NCI-H1105 (cell line): Measurements from ENCODE around the gene IFNLR1.
A peak's percentile ranks its signal among the peaks of the same experiment; 100 is the strongest.

Experiments used
- DNase-seq: peaks from one replicate; lab custom pipeline; 2025; lab: John Stamatoyannopoulos, UW

IFNLR1 gene

DNA sequence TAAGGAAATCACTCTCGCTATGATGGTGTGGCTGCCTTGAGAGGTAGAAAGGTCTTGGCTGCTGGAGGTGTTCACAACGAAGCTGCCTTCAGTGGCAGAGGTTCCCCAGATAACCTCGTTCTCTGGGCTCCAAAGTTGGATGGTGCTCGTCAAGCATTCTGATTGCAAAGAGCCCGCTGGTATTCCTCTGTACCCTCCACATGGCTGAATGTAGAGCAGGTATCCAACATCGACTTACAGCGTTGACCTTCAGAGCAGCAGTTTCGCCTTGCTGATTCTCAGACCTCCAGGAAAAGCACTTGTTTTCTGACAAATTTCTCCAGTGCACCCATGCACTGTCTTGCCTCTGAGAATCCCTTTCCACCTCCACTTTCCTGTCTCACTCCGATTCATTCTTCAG is 39.9 kb downstream of the IFNLR1 start:
- DNase-seq: no peak

DNA sequence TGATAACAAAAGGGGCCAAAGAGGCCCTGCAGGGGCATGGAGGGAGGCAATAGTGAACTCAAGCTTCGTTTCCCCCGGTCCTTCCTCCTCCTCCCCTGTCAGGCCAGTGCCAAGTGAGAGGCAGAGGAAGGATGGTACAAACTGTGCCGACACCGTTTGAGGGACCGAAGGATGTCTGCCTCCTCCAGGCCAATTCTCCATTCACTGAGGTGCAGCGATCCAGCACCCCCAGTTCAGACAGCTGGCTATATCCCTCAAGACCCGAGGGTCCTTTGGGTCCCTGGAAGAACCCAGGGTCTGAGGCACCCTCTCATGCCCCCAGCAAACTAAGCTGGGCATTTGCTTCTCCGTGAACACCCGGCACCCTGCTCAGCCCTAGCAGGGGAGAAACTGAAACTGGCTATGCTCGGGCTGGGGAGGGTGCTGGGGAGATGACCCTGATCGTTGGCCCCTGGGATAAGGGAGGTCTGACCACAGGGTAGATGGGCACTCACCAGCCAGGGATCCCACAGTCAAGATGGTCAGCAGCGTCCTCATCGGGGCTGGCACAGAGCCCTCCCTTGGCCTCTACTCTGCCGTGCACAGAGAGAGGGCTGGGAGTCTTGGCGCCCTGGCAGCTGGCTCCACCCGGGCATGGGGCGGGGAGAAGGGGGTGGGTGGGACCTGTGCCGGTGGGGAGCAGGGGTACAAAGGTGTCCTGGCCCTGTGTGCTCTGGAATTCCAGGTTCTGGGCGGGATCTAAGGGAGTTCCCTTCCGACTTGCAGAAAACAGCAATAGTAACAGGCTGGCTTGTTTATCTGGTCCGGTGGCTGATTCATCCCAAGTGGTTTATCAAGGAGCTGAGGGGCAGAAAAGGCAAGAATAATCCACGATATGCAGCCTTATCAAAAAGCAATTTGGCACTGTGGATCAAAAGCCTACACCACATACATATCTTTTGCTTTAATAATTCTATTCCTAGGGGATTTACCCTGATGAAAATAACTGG is 44.2 kb downstream of the IFNLR1 start, which contains the start of gene IL22RA1:
IL22RA1 (minus strand) TSS at position 595 of the 989 bp plus-strand sequence; CDS start at position 537, 58 bp downstream.
- peak; percentile 20 for DNase-seq

DNA sequence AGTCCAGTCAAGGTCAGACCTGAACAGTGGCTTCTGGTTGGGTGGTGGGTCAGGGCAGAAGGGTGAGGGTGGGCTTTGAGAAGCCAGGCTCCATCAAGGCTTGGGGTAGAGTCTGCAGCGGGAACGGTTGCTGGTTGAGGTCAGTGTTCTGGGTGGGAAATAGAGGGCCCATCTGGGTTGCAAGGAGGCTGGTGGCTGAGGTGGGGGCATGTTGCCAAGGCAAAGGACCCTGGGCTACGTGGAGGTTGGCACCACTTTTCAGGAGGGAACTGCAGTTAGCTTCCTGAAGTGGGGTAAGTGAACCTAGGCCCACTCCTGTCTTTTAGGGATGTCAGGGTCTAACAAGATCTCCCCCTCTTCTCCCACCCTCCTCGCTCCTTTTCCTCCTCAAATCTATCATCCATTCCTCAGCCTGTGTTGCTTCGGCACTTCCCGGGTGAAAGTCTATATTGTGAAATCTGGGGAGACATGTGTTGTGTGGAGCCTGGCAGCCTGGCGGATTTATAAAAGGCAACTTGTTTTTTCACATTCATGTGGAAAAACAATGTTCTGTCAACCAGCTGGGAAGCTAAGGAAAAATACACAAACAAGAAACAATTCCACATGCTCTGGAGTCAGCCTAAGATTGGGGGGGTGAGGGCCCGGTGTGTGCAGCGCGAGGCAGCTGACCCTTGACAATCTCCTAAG is 45.6 kb downstream of the IFNLR1 start:
- DNase-seq: no peak

DNA sequence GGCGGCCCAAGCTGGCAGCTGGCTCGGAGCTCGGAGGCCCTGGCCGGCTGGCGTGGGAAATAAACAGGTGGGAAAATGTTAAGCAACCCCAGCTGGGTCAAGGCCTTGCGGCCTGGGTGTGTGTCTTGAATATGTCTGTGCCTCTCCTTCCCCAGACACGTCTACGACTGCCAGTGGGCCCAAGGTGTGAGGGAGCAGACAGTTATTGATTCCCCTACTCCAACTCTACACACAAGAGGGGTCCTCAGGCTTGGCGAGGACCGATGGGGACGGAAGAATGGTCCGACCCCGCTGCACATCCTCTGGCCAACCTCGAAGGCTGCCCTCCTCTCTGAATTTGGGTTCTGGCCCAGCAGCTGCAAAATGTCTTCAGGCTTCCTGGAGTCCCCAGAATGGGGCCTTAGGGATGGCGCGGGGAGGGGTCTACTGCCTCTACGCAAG is 46.3 kb downstream of the IFNLR1 start:
- no peak for DNase-seq

DNA sequence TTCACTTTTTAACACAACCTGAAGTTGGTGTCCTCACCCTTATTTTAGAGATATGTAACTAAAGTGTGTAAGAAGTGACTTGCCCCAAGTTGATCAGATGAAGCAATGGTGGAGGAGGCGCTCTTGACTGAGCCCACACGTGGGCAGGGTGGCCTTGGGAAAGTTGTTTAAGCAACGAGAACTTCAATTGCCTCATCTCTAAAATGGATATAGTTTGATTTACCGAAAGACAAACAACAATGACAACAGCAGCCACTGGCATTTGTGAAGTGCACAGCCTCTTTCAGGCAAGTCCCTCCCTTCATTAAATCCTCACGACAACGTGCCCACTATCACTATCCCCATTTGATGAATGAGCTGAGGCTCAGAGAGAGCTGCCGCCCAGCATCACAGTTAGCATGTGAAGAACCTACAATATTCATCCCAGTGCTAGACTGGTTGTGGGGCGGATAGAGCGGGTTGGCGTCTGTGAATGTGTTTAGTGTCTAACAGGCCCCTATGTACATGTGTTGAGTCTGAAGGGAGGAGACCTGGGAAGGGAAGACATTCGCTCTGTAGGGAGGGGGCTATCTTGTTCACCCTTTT is 47.2 kb downstream of the IFNLR1 start:
- DNase-seq: no peak

DNA sequence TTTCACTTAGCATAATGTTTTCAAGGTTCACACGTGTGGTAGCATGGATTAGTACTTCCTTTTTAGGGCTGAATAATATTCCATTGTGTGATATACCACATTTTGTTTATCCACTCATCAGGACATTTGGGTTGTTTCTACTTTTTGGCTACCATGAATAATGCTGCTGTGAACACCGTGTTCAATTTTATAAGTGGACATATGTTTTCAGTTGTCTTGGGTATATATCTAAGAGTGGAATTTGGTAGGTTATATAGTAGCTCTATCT is 47.9 kb downstream of the IFNLR1 start:
- DNase-seq: no peak

DNA sequence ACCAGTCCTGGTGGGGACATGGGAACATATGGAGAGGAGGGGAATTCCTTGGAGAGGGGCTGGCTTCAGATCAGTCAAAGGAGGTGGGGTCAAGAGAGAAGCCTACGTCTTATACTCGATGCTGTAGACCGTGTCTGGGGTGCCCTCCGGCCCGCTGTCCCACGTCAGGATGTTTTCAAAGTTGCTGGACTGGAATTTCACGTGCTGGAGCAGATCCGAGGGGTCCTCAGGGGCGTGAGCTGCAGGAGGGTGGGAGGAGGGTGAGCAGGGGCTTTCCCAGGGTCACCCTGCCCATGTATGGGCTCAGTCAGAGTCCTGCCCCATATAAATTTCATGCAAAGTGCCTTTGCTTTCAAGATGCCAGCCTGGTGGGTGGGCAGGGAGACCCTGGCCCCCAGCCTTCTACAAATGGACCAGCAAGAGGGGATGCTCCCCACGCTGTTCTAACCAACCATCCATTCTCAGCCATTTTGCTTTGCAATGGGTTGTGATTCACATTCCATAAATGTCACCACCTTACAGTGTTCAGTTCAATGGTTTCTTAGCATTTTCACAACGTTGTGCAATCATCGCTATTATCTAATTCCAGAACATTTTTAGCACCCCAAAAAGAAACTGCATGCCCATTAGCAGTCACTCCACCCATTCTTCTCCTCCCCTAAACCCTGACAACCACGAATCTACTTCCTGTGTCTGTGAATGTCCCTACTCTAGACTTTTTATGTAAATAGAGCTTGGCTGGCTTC is 48.4 kb downstream of the IFNLR1 start:
- no peak for DNase-seq

DNA sequence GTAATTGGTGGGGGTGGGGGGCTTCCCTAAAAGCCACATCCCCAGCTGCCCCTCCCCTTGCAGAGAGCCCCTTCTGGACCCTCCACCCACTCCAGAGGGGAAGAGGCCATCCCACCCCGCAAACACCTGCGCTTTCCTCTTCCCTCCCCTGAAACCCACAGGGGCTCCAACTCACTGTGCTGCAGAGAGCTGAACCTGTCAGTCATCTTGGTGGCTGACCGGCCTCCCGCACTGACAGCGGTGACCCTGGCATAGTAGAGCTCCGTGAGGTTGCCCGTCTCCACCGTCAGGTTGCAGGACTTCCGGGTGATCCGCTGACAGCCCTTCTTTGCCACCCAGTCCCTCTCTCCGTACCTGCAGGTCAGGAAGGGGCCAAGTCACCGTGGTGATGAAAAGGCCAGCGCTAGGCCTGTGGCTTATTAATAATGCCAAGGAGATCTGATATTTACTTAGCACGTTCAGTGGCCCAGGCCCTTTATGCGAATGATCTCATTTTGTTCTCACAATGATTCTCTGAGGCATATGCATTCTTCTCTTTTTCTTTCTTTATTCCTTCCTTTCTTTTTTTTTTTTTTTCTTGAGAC is 50.0 kb downstream of the IFNLR1 start:
- DNase-seq: no peak

DNA sequence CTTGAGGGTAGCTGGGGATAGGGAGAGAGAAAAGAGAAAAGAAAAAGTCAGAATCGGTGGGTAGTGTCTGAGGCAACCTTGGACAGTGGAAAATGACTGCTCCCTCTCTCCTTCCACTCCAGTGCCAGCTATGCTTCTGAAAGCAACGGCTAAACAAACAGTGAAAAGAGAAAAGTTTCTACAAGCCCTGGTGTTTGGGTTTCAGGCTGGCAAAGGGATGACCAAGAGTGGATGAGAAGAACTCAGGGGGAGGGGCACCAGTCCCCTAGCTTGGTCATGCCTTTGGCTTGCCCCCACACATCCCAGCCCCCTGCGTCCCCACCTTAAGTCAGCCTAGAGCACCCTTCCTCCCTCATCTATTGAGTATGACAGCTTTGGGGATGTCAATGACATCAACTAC is 52.7 kb downstream of the IFNLR1 start:
- no peak for DNase-seq

DNA sequence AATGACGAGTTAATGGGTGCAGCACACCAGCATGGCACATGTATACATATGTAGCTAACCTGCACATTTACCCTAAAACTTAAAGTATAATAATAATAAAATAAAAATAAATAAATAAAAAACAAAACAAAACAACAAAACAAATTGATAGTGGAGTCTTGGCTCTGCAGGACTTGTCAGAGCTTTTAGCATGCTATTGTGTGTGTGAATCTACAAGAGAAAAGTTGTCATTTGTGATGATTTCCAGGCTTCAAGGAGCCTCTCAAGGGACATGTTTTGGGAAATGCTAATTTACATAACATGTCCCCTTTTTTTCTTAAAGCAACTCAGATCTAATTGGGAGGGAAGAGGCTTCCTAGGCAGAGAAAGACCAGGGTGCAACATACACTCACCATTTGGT is 53.3 kb downstream of the IFNLR1 start:
- no peak for DNase-seq

DNA sequence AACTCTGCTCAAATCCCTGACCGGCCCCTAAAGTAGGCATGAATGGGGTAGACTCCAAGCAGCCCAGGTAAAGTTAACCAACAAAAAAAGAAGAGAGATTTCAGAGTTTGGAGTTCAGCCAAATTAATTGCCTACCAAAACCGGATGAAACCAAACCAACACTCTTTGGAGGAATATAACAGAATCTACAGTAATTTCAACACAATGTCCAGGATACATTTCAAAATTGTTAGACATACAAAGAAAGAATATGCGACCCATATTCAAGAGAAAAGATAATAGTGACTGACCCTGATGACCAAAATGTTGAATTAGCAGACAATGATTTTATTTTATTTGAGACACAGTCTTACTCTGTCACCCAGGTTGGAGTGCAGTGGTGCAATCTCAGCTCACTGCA is 56.7 kb downstream of the IFNLR1 start:
- no peak for DNase-seq

DNA sequence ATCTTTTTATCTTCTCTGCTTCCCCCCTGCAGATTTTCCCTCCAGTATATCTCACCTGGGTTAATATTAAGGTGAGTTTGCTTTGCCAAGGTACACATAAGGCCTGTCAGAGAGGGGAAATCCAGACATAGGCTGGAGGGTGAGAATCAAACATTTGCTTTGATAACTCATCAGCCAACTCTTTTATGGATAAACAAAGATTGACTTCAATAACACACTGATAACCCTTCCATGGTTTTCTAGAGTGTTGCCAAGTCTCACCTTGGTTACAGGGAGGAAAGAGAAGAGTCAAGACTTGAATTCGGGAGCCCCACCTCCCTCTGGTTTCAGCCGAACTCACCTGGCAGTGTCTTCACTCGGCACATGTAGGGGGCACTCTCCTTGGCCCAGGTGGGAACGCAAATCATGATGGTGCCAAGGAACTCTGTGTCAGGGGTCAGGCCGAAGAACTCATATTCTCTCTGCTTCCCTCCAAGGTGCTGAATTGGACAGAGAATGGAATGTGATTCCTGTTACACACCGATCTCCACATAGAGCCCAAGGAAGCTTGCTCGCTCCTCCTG is 59.2 kb downstream of the IFNLR1 start:
- DNase-seq: no peak

DNA sequence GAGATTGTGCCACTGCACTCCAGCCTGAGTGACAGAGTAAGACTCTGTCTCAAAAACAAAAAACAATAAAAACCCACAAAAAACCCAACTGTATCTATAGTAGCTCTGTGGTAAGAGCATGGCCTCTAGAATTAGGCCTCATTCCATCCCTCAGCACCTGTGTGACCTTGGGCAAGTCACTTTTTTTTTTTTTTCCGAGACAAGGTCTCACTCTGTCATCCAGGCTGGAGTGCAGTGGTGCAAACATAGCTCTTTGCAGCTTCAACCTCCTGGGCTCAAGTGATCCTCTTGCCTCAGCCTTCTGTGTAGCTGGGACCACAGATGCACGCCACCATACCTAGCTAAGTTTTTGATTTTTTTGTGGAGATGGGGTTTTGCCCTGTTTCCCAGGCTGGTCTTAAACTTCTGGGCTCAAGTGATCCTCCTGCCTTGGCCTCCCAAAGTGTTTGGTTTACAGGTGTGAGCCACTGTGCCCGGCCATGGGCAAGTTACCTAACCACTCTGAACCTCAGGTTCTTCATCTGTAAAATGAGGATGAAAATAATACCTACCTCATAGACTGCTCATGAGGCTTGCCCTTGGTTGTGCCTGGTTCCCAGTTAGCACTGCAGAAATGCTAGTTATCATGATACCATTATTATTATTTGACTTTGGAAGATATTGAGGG is 59.8 kb downstream of the IFNLR1 start:
- no peak for DNase-seq

DNA sequence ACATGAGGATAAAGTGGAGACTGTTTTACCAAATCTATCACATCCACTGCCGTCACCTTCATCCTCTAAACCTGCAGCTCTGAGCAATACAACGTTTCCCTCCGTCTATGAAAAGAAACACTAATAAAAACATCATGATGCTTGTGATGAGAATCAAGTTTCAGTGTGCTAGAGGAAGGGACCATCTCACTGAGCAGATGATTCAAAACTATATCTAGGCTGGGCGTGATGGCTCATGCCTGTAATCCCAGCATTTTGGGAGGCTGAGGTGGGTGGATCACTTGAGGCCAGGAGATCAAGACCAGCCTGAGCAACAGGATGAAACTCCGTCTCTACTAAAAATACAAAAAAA is 60.4 kb downstream of the IFNLR1 start:
- DNase-seq: no peak

DNA sequence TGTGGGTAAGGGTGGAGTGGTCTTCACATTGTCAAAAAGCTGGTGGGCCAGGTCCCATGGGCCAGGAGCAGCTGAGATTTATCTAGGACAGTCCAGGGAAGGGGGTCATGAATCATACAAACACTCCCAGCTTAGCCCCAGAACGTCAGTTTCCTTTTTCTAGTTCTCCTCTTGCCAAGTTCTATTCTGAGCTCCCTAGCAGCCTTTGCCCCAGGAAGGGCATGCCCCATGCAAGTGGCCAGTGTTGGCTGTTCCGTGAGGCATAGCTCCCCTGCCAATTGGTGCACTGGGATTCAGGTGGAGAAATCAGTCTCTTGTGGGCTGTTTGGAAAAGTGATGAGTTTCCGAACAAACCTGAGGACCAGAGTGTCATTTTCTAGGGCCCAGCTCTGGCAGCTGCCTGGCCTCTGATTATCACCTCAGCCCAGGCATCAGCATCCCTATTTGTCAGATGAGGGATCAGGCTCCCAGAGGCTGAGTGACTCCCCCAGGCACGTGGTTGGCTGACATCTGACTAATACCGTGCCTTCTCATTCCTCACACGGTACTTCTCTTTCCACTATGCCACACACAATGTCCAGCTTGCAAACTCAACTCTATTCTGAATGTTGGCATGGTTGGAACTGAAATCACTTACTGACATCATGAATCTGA is 60.9 kb downstream of the IFNLR1 start:
- no peak for DNase-seq

DNA sequence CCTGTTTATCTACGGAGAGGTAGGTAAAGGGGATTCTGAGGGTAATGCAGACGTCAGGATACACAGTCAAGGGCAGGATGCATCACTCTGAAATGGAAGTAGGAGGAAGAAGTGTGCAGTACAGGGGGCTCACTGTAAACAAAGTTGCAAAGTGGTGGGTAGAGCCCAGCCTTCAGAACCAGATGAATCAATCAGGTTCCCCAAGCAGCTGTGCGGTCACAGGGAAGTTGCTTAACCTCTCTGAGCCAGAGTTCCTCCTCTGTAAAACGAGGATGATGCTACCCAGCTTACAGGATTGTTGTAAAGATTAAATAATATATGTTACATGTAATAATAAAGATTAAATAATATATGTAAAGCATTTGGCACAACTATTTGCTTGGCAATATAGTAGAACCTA is 61.6 kb downstream of the IFNLR1 start:
- DNase-seq: no peak

DNA sequence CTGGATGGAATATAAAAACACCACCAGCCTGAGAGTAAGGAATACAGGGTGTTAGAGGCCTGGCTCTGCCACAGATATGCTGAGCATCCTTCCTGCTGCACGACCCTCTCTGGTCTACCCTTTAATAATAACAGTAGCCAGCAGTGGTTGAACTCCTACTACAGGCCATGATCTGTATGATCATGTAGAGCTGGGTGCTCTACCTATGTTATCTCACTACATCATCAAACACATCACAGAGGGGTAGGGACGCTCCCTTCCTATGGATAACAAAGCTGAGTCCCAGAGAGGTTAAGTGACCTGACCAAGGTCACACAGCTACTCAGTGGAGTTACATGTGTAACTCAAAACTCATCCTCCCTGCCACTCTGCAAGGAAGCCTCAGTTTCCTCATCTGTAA is 62.1 kb downstream of the IFNLR1 start:
- DNase-seq: no peak

DNA sequence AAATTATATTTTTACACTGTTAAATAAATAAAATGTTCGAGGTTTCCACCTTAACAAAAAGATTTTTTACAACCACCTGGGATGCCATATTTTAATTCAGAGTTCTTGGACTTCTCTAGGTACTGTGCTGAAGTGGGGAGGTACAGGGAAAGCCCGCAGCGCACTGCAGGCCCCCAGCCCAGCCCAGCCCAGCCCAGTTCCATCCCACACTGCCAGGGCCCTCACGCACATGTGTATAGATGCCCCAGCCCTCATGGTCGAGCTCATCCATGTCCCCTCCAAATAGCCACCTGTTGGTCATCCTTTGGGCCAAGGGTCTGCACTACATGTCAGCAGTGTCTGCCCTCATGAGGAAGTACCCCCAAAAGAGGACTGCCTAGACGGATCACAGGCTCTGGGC is 63.5 kb downstream of the IFNLR1 start:
- no peak for DNase-seq

DNA sequence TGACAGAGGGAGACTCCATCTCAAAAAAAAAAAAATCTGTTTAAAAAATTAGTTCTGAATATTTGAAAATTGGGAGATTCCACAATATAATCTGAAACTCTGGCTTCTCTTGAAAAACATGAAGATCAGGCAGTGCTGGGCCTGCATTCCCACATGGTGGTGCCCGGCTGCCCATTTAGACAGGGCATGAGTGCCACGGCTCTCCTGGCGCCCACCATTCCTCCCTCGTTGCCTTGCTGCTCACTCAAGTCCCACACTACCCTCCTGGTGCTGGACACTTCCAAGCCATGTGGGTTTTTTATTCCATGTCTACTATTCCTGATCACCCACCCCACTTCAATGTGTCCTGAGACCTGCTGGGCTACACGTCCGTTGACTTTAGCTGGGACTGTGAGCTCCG is 64.3 kb downstream of the IFNLR1 start:
- no peak for DNase-seq

DNA sequence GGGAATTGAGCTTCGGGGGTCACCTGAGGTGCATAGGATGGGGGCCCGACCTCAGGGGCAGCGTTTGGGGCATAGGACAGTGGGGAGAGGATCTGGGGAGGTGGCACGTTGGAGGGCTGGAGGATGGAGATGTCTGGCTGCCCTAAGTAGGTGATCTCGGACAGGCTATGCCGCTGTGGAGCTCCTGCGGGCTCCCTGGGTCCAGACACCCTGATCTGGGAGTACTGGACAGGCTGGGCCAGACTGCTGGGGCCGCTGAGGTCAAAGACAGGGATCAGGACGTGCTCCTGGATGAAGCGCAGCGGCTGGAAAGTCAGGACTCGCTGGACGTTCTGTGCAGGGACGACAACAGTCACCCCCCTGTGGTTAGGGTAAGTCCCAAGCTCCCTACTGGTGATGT is 65.7 kb downstream of the IFNLR1 start:
- DNase-seq: no peak

DNA sequence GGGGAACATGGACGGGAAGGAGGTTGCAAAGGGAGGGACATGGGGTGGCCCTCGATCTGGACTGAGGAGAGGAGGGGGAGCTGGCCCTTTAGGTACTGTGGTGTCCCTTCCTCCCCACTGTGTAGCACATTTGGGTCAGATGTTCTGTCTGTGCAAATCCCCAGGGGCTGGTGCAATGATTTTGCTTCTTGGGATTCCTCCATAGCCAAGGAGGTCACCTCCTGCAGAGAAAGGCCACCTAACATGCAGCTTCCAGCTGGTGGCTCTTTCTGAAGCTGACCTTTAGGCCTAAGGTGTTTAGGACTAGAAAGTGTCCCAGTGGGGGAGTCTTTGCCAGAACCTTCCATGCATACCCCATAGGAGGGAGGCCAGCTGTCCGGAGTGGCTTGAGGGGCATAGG is 66.1 kb downstream of the IFNLR1 start:
- DNase-seq: no peak
